A549 treated with dexamethasone at 1 μM for 4 hours (cell line): ENCODE measurements around the gene ACTRT3. TPM values are rescaled to one million over a fixed set of nuclear protein-coding genes. Genes with fewer than 3 reads are reported as not detected.

Experiments used
- total RNA-seq: library from RNA; stranded (reverse); fragments of 200-300 nt; extraction: Qiagen RNA extraction; gene quantifications from 5 replicates; pipeline ENCODE4 v1.2.3, GENCODE V29; 2022

ACTRT3 gene
- total RNA-seq, result 2.8 to 3.5 TPM (median 3.3 TPM) in 5 replicates

GRCh38 chr3:169769287-169770181, at the start of gene ACTRT3:
ACTRT3 (minus strand) TSS chr3:169769561; CDS start chr3:169769520, 41 bp downstream.

GRCh38 chr3:169812332-169813235, 43.2 kb upstream of the ACTRT3 start, which contains the start of the genes LRRC34 and LRRIQ4:
LRRC34 (minus strand) TSS chr3:169812904; CDS start chr3:169812548, 356 bp downstream.
LRRIQ4 (plus strand) TSS chr3:169812870; CDS start chr3:169821922, 9,052 bp downstream.

GRCh38 chr3:169772897-169773816, 3.8 kb upstream of the ACTRT3 start, which contains the start of gene MYNN:
MYNN (plus strand) TSS chr3:169773396; CDS start chr3:169774296, 900 bp downstream.

GRCh38 chr3:169764882-169765612, 4.3 kb downstream of the ACTRT3 start, which contains the start of gene TERC:
TERC (minus strand) TSS chr3:169765060.

Other genes starting within 250 kb of the ACTRT3 start
- gene MECOM, start 105.8 kb downstream of the ACTRT3 start, total RNA-seq, result not detected in 5 replicates
- 0.25 TPM in 1 of 5 replicates, not detected in the others for gene TERC, start 4.5 kb downstream of the ACTRT3 start, total RNA-seq
- 9.0 to 10.6 TPM (median 9.5 TPM) in 5 replicates for gene MYNN, start 3.8 kb upstream of the ACTRT3 start, total RNA-seq
- gene LRRIQ4, start 43.3 kb upstream of the ACTRT3 start, total RNA-seq, result not detected in 5 replicates
- not detected in 5 replicates for gene LRRC34, start 43.3 kb upstream of the ACTRT3 start, total RNA-seq
- gene LRRC31, start 100.4 kb upstream of the ACTRT3 start, total RNA-seq, result not detected in 5 replicates
- gene SAMD7, start 142.0 kb upstream of the ACTRT3 start, total RNA-seq, result not detected in 5 replicates
- gene SEC62, start 197.2 kb upstream of the ACTRT3 start, total RNA-seq, result 87.0 to 138 TPM (median 102 TPM) in 5 replicates